NT2/D1 (cell line): ENCODE data around the gene SLIT3.

ENCODE experiments used
- SUZ12 ChIP-seq: IDR thresholded peaks from 2 replicates; pipeline ENCODE4 v1.6.1; 2011; ENCODE audit not compliant: insufficient read length, insufficient read depth; ENCODE audit errors: extremely low read depth
- YY1 ChIP-seq: IDR thresholded peaks from 2 replicates; pipeline ENCODE4 v1.6.1; 2011; ENCODE audit not compliant: insufficient read length, insufficient read depth

DNA sequence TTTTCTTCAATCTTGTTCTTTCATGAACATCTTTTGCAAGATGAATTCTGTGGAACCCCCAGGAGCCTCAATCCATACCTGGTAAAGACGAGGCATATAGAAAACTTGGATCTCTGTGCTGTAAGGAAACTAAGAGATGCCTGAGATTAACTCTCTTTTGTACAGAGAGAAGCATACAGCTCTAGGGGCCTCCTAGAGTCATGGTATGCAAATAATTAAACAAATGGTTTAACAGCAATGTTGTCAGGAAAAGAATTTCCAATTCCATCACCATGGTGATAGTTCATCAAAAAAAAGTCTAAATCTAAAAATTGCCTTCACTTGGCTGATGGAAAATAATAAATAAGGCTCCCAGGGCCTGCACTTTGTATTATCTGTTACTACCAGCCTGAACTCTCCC, 275.4 kb downstream of the SLIT3 start:
- no peak for TF ChIP-seq SUZ12
- TF ChIP-seq YY1: no peak
